WTC11 (cell line): Measurements from ENCODE around the gene ATP2C1.

Experiments used
- ESRRA ChIP-seq: sonication (generic); formaldehyde crosslinking; IDR thresholded peaks from 2 replicates; pipeline ENCODE4 v1.8.1; 2022; ENCODE audit warnings: mild to moderate bottlenecking, missing genetic modification reagents, borderline replicate concordance
- GTF2I ChIP-seq: fragments of 250-450 bp; sonication (Bioruptor Pico); conservative IDR thresholded peaks from 2 replicates; pipeline ENCODE4 v1.4.0; 2021; ENCODE audit warnings: mild to moderate bottlenecking
- NR2C2 ChIP-seq: sonication (generic); formaldehyde crosslinking; IDR thresholded peaks from 2 replicates; pipeline ENCODE4 v1.8.0; 2022; ENCODE audit warnings: mild to moderate bottlenecking, missing genetic modification reagents
- ZNF423 ChIP-seq: fragments of 250-450 bp; sonication (Bioruptor Pico); IDR thresholded peaks from 2 replicates; pipeline ENCODE4 v2.1.2; 2022; ENCODE audit warnings: mild to moderate bottlenecking, moderate library complexity
- TF ChIP-seq, protein P1 (sequence below): fragments of 200-600 bp; IDR thresholded peaks from 2 replicates; pipeline ENCODE4 v1.8.0; 2022; ENCODE audit warnings: antibody characterized with exemption
- TF ChIP-seq, protein P2 (sequence below): sonication (generic); formaldehyde crosslinking; IDR thresholded peaks from 2 replicates; pipeline ENCODE4 v1.8.1; 2022; ENCODE audit warnings: low read depth, missing genetic modification reagents, borderline replicate concordance
- TF ChIP-seq, protein P3 (sequence below): fragments of 250-450 bp; sonication (Bioruptor Pico); IDR thresholded peaks from 2 replicates; pipeline ENCODE4 v2.1.2; 2022; ENCODE audit warnings: mild to moderate bottlenecking, moderate library complexity
- TF ChIP-seq, protein P4 (sequence below): sonication (generic); formaldehyde crosslinking; IDR thresholded peaks from 2 replicates; pipeline ENCODE4 v1.8.0; 2022; ENCODE audit warnings: mild to moderate bottlenecking, missing genetic modification reagents
- TF ChIP-seq, protein P5 (sequence below): sonication (generic); formaldehyde crosslinking; IDR thresholded peaks from 2 replicates; pipeline ENCODE4 v1.8.1; 2023; ENCODE audit warnings: mild to moderate bottlenecking, missing genetic modification reagents, moderate library complexity
- TF ChIP-seq, protein P6 (sequence below): sonication (generic); formaldehyde crosslinking; IDR thresholded peaks from 2 replicates; pipeline ENCODE4 v1.8.1; 2023; ENCODE audit warnings: mild to moderate bottlenecking, missing genetic modification reagents, moderate library complexity
- TF ChIP-seq, protein P7 (sequence below): sonication (generic); formaldehyde crosslinking; IDR thresholded peaks from 2 replicates; pipeline ENCODE4 v1.8.1; 2022; ENCODE audit warnings: mild to moderate bottlenecking, missing genetic modification reagents, moderate library complexity, borderline replicate concordance

DNA sequence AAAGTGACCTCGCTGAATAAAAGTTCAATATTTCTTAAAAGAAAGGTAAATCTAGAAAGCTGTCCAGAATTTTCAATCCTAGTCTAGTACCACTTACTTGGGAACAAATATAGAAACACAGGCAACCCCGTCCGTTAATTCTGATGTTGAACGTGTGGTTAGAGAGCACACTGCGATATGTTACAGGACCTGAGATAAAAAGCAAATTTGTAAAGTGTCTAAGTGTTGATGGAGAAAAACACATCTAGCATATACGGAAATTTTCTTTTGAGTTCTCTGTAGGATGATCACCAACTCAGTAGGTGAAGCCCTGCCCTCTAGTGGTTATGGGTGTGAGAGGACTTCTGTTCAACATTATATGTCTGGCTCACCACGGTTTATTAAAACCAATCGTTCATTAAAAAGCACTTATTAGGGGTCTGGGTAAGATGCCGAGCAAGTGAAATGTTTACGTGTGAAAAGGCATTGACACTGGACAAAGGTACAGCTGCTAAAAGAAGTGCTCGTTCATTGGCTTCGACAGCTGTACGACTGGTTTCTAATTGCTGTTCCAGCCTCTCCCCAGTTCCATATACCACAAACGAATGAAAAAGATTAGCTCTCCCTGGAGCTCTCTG is 1.0 kb upstream of the ATP2C1 start:
- TF ChIP-seq, protein P1, sequence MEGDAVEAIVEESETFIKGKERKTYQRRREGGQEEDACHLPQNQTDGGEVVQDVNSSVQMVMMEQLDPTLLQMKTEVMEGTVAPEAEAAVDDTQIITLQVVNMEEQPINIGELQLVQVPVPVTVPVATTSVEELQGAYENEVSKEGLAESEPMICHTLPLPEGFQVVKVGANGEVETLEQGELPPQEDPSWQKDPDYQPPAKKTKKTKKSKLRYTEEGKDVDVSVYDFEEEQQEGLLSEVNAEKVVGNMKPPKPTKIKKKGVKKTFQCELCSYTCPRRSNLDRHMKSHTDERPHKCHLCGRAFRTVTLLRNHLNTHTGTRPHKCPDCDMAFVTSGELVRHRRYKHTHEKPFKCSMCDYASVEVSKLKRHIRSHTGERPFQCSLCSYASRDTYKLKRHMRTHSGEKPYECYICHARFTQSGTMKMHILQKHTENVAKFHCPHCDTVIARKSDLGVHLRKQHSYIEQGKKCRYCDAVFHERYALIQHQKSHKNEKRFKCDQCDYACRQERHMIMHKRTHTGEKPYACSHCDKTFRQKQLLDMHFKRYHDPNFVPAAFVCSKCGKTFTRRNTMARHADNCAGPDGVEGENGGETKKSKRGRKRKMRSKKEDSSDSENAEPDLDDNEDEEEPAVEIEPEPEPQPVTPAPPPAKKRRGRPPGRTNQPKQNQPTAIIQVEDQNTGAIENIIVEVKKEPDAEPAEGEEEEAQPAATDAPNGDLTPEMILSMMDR: peak; percentile 51
- TF ChIP-seq, protein P2, sequence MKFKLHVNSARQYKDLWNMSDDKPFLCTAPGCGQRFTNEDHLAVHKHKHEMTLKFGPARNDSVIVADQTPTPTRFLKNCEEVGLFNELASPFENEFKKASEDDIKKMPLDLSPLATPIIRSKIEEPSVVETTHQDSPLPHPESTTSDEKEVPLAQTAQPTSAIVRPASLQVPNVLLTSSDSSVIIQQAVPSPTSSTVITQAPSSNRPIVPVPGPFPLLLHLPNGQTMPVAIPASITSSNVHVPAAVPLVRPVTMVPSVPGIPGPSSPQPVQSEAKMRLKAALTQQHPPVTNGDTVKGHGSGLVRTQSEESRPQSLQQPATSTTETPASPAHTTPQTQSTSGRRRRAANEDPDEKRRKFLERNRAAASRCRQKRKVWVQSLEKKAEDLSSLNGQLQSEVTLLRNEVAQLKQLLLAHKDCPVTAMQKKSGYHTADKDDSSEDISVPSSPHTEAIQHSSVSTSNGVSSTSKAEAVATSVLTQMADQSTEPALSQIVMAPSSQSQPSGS (CRISPR knock-in tag): no peak
- no peak for TF ChIP-seq GTF2I (CRISPR knock-in tag)
- TF ChIP-seq, protein P3, sequence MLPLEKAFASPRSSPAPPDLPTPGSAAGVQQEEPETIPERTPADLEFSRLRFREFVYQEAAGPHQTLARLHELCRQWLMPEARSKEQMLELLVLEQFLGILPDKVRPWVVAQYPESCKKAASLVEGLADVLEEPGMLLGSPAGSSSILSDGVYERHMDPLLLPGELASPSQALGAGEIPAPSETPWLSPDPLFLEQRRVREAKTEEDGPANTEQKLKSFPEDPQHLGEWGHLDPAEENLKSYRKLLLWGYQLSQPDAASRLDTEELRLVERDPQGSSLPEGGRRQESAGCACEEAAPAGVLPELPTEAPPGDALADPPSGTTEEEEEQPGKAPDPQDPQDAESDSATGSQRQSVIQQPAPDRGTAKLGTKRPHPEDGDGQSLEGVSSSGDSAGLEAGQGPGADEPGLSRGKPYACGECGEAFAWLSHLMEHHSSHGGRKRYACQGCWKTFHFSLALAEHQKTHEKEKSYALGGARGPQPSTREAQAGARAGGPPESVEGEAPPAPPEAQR: no peak
- TF ChIP-seq, protein P4, sequence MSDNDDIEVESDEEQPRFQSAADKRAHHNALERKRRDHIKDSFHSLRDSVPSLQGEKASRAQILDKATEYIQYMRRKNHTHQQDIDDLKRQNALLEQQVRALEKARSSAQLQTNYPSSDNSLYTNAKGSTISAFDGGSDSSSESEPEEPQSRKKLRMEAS (CRISPR knock-in tag): no peak
- TF ChIP-seq, protein P5, sequence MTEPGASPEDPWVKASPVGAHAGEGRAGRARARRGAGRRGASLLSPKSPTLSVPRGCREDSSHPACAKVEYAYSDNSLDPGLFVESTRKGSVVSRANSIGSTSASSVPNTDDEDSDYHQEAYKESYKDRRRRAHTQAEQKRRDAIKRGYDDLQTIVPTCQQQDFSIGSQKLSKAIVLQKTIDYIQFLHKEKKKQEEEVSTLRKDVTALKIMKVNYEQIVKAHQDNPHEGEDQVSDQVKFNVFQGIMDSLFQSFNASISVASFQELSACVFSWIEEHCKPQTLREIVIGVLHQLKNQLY (CRISPR knock-in tag): no peak
- TF ChIP-seq, protein P6, sequence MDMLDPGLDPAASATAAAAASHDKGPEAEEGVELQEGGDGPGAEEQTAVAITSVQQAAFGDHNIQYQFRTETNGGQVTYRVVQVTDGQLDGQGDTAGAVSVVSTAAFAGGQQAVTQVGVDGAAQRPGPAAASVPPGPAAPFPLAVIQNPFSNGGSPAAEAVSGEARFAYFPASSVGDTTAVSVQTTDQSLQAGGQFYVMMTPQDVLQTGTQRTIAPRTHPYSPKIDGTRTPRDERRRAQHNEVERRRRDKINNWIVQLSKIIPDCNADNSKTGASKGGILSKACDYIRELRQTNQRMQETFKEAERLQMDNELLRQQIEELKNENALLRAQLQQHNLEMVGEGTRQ (CRISPR knock-in tag): no peak
- TF ChIP-seq, protein P7, sequence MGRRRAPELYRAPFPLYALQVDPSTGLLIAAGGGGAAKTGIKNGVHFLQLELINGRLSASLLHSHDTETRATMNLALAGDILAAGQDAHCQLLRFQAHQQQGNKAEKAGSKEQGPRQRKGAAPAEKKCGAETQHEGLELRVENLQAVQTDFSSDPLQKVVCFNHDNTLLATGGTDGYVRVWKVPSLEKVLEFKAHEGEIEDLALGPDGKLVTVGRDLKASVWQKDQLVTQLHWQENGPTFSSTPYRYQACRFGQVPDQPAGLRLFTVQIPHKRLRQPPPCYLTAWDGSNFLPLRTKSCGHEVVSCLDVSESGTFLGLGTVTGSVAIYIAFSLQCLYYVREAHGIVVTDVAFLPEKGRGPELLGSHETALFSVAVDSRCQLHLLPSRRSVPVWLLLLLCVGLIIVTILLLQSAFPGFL (CRISPR knock-in tag): no peak
- no peak for TF ChIP-seq ZNF423 (CRISPR knock-in tag)
- TF ChIP-seq NR2C2 (CRISPR knock-in tag): no peak
- TF ChIP-seq ESRRA (CRISPR knock-in tag): no peak
